Psoas muscle (tissue), 8 donors: ENCODE results near the gene GRPR. TPM values are rescaled to one million over a fixed set of nuclear protein-coding genes. Genes with fewer than 3 reads are reported as not detected.
A peak's percentile ranks its signal among the peaks of the same experiment; 100 is the strongest.

ENCODE experiments used
- ATAC-seq, 4 donors: fragments of 200-7000 bp; cut with Tn5 transposase; one replicate each; pipeline ENCODE4 v1.9.1; 2020; ENCODE audit warnings: moderate library complexity in 3 of 4, mild to moderate bottlenecking in 2 of 4
- DNase-seq, 2 donors: peaks; one replicate each; pipeline ENCODE4 v3.0.0-alpha.2; 2020
- H3K27ac ChIP-seq: fragments of 200-600 bp; one replicate; pipeline ENCODE4 v1.8.0; 2022
- H3K27me3 ChIP-seq, 3 donors: fragments of 200-600 bp in 1 of 3; one replicate each; pipeline versions ENCODE4 v1.6.1 to v1.8.0; 2013 to 2022; ENCODE audit warnings: low read length in 2 of 3, mild to moderate bottlenecking in 2 of 3, moderate library complexity in 1 of 3; ENCODE audit not compliant: insufficient read depth in 3 of 3
- H3K36me3 ChIP-seq, 2 donors: fragments of 200-600 bp in 1 of 2; one replicate each; pipeline versions ENCODE4 v1.6.1 to v1.8.0; 2013 to 2022; ENCODE audit warnings: low read depth in 1 of 2, mild to moderate bottlenecking in 1 of 2, moderate library complexity in 1 of 2; ENCODE audit not compliant: insufficient read depth in 1 of 2
- H3K4me1 ChIP-seq: fragments of 200-600 bp; one replicate; pipeline ENCODE4 v1.8.0; 2022
- H3K4me3 ChIP-seq: fragments of 200-600 bp; one replicate; pipeline ENCODE4 v1.8.0; 2022; ENCODE audit warnings: mild to moderate bottlenecking
- H3K9me3 ChIP-seq: fragments of 200-600 bp; one replicate; pipeline ENCODE4 v1.8.0; 2022
- CTCF ChIP-seq: fragments of 200-600 bp; IDR thresholded peaks from one replicate; pipeline ENCODE4 v1.8.0; 2022; ENCODE audit warnings: antibody characterized with exemption
- WGBS, 3 donors: extraction: QIAGEN DNeasy Blood & Tissue Kit; methylation state at CpG; one replicate each; pipeline versions ENCODE4 v1.1.6 to v1.1.7; 2013; 5-methylcytosine and 5-hydroxymethylcytosine counted together
- intact Hi-C, 2 donors: fragments of 100-400 bp; cut with DNase I; formaldehyde crosslinking; loops; one replicate each; pipeline versions ENCODE4 v1.11.0 to v1.14.2; 2022
- long read RNA-seq, 2 donors: library from polyadenylated mRNA; unstranded; transcript quantifications; one replicate each; pipeline ENCODE4 v2.0.0, GENCODE V29; 2021
- polyA plus RNA-seq, 3 donors: library from polyadenylated mRNA; stranded (reverse); fragments of 200-250 nt; gene quantifications; one replicate each; pipeline ENCODE4 v1.2.3, GENCODE V29; 2013
- total RNA-seq, 4 donors: library from RNA; stranded (reverse); fragmentation: NEBNext Ultra II Directional in 2 of 4; extraction: Animal tissue kit (Norgen Biotek cat#: 25700) in 2 of 4; gene quantifications; one replicate each; pipeline versions ENCODE4 v1.2.1 to v1.2.4, GENCODE V29; 2021 to 2023
- donor health status: healthy with polysubstance abuse.
- donor health status: DM: no; HTN: no; CAD: no; lungs with moderate emphysema.
- donor health status: Bipolar disorder and iron deficiency.
- donor health status: healthy.
- donor health status: DM: yes; HTN: yes; CAD: no.
- donor health status: DM: no; HTN: no; CAD: no.
- donor health status: DM: no; HTN: no; CAD: no.
- donor health status: DM: yes; HTN: yes; CAD: no.

Gene GRPR
- total RNA-seq (under 1 TPM; 0.32 to 0.60 (median 0.36) TPM), polyA plus RNA-seq (under 1 TPM in 2 of 3 donors, not detected in 1; 0.05 to 0.06 TPM)
- long read RNA-seq, donor 1 = 0 reads
- long read RNA-seq, donor 2 = 0 reads

GRCh38 chrX:16123222-16123786, at the start of gene GRPR:
GRPR (plus strand) TSS chrX:16123565; CDS start chrX:16123954, 389 bp downstream.
- H3K27me3 ChIP-seq = peaks cover 0 to 4% (median 0%) of the 10 kb centered on the region in 3 donors
- no peak within 1 kb of the TSS for H3K4me3 ChIP-seq

GRCh38 chrX:16075087-16075486, 48.3 kb upstream of the GRPR start:
- no peaks in the 10 kb centered on the region for H3K27me3 ChIP-seq
- TF ChIP-seq CTCF = no peak
- H3K4me1 ChIP-seq = no peaks in the 10 kb centered on the region
- H3K36me3 ChIP-seq = no peaks in the 10 kb centered on the region
- DNase-seq (no peak), ATAC-seq (peak in 3 of 4 donors; percentile 44 to 75 (median 49))
- 27 to 45% (median 44%) methylated on average over 1 of the region's 1 CpG for WGBS, 3 donors
- intact Hi-C loops = no loop called here
- no peak overlapping the region for H3K4me3 ChIP-seq
- peak overlapping the region; percentile 49 for H3K27ac ChIP-seq
- no peaks in the 10 kb centered on the region for H3K9me3 ChIP-seq

More at GRCh38 chrX:16123222-16123786, at the start of gene GRPR:
- Histone ChIP-seq H3K4me1 (no peaks in the 10 kb centered on the region), H3K9me3 (peaks cover 7% of the 10 kb centered on the region), H3K36me3 (no peaks in the 10 kb centered on the region), H3K27ac (no peak within 1 kb of the TSS)
- peak; percentile 61 to 72 for DNase-seq
- WGBS, 3 donors = 0 to 1% (median 1%) methylated on average over 6 of the region's 6 CpGs
- intact Hi-C loops = loop anchor here in 1 of 2 donors (10.0 kb wide), 2 partner anchors 541 to 571 kb away; no protein-coding TSS in a partner anchor
- TF ChIP-seq CTCF = peak; percentile 79
- ATAC-seq = peak; percentile 73 to 87 (median 83)

GRCh38 chrX:16076834-16077233, 46.5 kb upstream of the GRPR start:
- no peak for TF ChIP-seq CTCF
- Histone ChIP-seq H3K36me3 (no peaks in the 10 kb centered on the region), H3K4me3 (no peak overlapping the region), H3K27ac (no peak overlapping the region), H3K9me3 (no peaks in the 10 kb centered on the region), H3K27me3 (no peaks in the 10 kb centered on the region), H3K4me1 (no peaks in the 10 kb centered on the region)
- no peak for DNase-seq
- 51 to 58% (median 54%) methylated on average over 2 of the region's 2 CpGs for WGBS, 3 donors
- intact Hi-C loops = no loop called here
- ATAC-seq = no peak

GRCh38 chrX:16077811-16078210, 45.6 kb upstream of the GRPR start:
- DNase-seq (no peak), ATAC-seq (no peak)
- no peak for TF ChIP-seq CTCF
- Histone ChIP-seq H3K9me3 (no peaks in the 10 kb centered on the region), H3K27ac (no peak overlapping the region), H3K36me3 (no peaks in the 10 kb centered on the region), H3K27me3 (no peaks in the 10 kb centered on the region), H3K4me3 (no peak overlapping the region), H3K4me1 (no peaks in the 10 kb centered on the region)
- 83 to 88% (median 83%) methylated on average over 2 of the region's 2 CpGs for WGBS, 3 donors
- intact Hi-C loops = no loop called here

GRCh38 chrX:16081357-16081756, 42.0 kb upstream of the GRPR start:
- intact Hi-C loops = no loop called here
- no peaks in the 10 kb centered on the region for H3K4me1 ChIP-seq
- H3K27me3 ChIP-seq = no peaks in the 10 kb centered on the region
- DNase-seq (no peak), ATAC-seq (no peak)
- H3K36me3 ChIP-seq = no peaks in the 10 kb centered on the region
- H3K9me3 ChIP-seq = no peaks in the 10 kb centered on the region
- no peak overlapping the region for H3K27ac ChIP-seq
- WGBS, 3 donors = 84 to 92% (median 87%) methylated on average over 2 of the region's 2 CpGs
- no peak for TF ChIP-seq CTCF
- no peak overlapping the region for H3K4me3 ChIP-seq
